PC-3 (cell line): ENCODE measurements around the gene RAG2.

Source experiments
- CTCF ChIP-seq: fragments of 300-600 bp; sonication (generic); conservative IDR thresholded peaks from 2 replicates; pipeline ENCODE4 v1.5.1; 2017; ENCODE audit warnings: antibody characterized with exemption, low read depth, mild to moderate bottlenecking, low read length
- EZH2 ChIP-seq: fragments of 300-600 bp; sonication (generic); IDR thresholded peaks from one replicate; pipeline ENCODE4 v1.6.1; 2017; ENCODE audit warnings: antibody characterized with exemption, mild to moderate bottlenecking, low read length; ENCODE audit not compliant: unreplicated experiment

DNA sequence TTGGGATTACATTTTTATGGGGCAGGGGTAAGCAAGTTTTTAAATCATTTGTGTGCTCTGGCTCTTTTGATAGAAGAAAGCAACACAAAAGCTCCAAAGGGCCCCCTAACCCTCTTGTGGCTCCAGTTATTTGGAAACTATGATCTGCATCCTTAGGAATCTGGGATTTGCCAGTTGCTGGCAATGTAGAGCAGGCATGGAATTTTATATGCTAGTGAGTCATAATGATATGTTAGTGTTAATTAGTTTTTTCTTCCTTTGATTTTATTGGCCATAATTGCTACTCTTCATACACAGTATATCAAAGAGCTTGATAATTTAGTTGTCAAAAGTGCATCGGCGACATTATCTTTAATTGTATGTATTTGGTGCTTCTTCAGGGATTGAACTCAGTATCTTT, 20.2 kb downstream of the RAG2 start:
- TF ChIP-seq CTCF (no peak), EZH2 (no peak)
